Activated CD4-positive, alpha-beta T cell treated with anti-CD3 and anti-CD28 coated beads, Interleukin-2, amount 50 U/mL, for 24 hours (primary cell): Measurements from ENCODE around the gene BTBD9.

Experiments
- DNase-seq, 2 donors: peaks; one replicate each; pipeline ENCODE4 v3.0.0-alpha.2; 2020; ENCODE audit warnings: low read depth in 1 of 2, low spot score in 1 of 2

BTBD9 gene

GRCh38 chr6:38183856-38184584 is 455.7 kb downstream of the BTBD9 start:
- DNase-seq = no peak

DNA sequence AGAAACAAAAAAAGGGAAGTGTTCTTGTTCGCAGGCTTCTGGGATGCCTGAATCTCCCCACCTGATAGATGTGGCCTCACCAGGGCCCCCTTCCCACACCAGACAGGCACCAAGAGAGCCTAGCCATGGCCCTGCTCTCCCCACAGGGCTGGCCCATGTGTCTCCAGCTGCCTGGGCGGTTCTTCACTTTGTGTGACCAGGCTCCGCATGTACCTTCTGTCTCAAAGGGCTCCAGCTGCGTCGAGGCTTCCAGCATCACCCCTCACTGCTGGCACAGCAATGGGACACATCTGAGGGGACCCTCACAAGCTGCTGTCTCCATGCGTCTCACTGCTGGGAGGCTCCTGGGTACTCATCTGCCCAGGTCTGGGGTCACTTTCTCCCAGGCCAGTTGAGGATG is 457.3 kb downstream of the BTBD9 start:
- no peak for DNase-seq

GRCh38 chr6:38180586-38180985 is 459.1 kb downstream of the BTBD9 start:
- no peak for DNase-seq

DNA sequence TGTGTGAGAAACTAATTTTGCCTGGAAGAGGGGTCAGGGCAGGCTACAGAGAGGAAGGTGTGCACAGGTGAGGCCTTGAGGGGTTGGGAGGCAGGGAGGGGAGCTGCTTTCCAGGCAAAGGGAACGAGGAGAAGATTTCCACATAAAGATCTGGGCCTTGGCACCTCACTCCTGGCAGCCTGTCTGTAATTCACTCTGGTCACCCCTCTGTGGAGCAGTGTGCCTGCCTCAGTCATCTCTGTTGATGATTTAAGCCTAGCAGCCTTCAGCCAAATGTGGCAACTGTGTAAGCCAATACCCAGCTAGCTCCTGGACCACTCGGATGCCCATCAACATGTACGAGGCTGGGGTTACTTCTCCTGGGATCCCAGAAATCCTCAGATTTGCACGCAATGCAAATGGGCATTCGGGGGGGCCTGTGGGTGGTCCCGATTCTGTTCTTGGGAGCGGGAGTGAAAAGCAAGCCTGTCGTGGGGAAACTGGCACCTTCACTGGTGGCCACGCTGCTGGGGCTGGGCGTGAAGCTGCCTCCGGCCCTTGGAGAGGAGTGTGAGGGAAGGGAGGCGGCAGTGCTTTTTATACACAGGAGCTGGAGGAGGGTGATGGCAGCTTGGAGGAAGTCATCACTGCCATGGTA is 459.8 kb downstream of the BTBD9 start:
- DNase-seq = no peak

DNA sequence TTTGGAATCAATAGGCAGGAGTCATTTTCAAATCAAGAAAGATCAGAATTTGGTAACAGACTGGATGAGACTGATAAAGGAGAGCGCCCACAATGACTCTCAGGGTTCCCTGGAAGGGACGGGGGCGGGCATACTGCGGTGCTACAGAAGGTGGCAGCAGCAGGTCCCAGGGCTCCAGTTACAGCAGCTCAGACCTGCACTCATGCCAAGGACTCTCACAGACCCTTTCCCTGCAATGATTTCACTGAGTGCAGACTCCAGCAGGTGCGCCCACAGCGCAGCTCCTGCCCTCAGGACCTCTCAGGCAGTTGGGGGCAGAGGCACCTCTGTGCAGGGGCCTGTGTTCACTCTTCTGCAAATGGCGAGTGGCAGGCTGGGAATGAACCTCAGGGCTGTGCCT is 460.4 kb downstream of the BTBD9 start:
- no peak for DNase-seq

DNA sequence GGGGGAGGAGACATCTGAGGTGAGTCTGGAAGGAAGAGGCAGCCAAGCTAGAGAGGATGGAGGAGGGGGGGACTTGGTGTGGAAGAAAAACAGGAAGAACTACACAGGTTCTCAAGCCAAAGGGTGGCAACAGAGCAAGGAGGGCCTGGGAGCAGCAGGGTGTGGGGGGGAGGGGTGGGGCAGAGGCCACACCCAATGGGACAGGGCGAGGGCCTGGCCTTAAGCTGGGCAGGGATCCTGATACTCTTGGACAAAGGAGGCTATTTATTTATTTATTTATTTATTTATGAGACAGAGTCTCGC is 461.2 kb downstream of the BTBD9 start:
- DNase-seq = no peak

GRCh38 chr6:38177882-38178583 is 461.7 kb downstream of the BTBD9 start:
- no peak for DNase-seq

DNA sequence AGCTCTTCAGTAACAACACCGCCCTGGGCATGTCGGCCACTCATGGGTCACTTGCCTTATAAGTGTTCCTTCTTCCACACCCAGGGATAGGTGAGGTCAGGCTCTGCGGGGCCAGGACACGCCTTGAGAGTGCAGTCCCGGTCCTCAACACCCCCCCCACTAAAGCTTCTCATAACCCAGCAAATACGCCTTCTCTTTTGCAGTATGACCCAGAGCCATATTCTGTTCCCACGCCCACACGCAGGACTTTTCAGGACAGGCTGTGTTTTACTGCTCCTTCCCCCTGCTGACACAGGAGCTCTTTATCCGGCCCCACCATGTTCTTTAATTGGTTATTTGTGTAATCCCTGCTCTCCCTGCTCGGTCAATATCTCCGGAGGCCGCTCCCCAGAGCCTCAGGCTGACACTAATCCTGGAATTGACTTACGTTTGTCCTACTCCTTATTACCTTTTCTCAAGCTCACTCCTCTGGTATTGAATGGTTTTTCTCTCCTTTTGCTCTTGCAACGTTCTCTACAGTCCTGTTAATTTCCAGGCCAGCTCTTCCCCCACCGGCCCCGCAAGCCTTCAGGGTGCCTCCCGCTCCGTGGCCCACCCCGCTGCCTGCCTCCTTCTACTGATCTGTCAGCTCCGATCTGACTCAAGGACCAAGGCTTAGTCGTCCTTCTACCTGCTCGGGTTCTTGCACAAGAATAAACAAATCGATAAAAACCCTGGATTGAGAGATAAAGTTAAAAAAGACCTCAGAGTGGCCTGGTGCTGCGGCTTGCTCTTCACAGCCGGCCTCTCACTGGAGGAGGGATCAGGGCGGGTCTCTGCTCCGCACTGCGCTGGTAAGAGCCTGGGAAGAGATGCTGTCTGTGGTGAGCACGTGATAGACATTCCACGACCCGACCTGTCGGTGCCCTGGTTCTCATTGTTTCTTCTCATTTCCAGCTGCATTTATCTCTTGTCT is 462.7 kb downstream of the BTBD9 start:
- DNase-seq = no peak

DNA sequence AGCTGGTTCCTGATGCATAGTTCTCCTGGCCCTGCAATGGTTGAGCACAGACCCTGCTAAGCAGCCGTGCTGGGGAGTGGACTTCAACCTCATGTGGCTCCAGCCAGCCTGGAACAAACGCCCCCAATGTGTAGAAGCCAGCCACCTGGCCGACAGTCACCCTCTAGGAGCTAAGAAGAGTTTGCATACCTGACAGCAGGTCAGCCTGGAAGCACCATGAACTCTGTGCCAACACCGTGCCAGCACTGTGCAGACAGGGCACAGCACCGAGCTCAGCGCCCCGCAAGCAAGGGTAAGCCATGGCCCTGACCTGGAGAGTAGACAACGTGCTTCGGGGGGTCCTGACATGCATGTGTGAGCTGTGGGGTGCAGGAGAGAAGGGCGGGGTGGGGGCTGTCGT is 463.9 kb downstream of the BTBD9 start:
- no peak for DNase-seq

GRCh38 chr6:38174806-38175495 is 464.8 kb downstream of the BTBD9 start:
- no peak for DNase-seq

GRCh38 chr6:38174315-38174714 is 465.4 kb downstream of the BTBD9 start:
- no peak for DNase-seq

DNA sequence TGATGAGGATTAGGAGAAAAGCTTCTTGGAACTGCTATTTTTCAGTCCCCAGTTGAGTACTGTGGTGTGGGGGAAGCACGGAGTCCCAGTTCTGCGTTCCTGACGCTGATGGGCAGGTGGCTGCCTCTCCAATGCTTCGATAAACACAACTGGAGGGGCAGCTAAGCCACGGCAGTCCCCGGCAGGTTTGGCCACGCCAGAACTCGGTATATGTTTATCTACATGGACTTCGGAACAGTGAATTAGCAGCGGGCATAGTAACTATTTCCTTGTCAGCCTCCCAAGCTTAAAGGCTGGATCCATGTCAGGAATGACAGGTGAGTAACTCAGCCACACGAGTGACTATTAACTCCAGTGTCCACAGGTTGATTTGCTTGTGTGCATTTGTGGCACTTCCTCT is 465.8 kb downstream of the BTBD9 start:
- DNase-seq = no peak

DNA sequence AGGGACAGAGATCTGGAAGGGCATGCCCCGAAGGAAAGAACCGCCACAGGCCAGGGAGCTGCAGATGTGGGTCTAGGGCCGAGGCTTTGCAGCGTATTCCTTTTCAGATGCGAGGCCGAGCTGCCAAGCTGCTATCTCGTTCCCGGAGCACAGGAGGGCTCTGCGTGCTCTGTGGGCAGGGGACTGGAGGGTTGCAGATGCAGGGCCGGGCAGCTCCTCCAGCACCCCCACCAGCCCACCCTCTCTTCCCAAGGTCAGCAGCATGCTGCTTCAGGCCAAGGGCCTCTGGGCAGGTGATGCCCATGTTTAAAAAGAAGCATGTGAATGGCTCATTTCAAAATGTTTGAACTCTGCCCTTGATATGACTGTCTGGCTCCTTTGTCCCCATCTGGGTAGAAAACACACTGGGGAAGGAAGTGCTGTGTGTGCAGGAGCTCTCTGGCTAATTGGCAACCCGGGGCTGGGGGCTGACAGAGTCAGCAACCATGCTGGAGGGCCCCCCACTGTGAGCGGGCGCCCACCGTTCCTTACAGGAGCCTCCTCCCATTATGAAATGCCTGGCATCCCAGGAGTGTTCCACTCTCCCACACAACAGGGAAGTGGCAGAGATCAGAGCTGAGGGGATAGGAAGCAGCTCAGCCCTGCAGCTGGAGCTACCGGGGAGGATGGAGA is 466.9 kb downstream of the BTBD9 start:
- DNase-seq = no peak

DNA sequence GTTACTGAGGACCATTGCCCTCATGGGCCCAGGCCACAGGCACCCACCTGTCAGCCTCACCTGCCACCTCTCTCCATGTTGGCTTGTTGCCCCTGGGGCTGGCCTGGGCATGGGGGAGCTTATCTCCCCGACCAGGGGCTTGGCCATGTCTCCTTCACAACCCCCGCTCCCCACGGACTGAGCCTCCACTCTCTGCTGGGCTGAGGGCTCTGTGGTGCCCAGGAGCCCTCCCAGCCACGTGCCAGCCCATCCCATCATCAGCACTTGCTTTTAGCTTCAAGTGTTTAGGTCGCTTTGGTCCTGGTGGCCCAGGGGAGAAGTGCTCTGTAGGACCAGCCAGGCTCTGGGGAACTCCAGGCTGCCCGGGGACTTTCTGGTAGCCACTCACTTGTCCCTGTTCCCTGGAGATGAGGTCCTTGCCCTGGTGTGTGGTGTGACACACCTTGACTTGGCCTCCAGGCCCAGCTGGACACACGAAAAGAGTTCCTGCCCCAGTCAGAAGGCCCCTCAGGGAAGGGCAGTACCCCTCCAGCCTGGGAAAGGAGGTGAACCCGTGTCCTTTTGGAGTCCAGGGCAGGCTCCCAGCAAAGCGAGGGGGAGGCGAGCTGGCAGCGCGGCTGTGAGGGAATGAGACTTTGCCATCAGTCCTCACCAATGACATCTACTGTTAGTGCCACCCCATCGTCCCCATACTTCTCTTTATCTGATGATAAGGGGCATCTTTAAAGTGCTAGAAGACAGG is 467.6 kb downstream of the BTBD9 start:
- DNase-seq = no peak

DNA sequence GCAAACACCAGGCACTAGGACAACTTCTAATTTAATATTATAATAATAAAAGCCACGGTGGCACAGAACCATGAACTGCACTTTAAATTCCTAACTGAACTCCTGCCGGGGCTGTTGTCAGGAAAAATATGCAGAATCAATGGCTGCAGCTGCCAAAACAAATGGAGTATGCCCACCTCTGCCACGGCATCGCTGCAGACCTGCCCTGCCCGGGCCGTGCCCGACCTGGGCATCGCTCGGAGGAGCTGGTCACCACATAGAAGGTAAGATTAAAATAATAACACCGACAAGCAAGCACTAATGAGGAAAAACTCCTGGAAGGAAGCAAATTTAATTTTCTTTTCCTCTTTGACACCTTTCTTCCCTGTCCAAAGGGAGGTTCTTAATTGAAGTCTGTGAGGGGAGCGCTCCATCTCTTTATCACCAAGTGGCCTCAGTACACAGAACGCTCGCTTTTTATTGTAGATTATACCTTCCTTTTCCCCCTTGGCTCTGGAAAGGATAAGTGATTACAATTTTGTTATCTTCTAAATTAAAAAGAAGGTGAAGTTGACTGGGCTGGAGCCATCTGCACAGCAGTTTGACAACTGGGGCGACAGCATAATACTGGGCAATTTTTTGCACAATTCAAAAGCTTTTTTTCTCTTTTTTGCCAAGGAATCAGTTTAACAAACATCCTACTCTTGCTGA is 468.9 kb downstream of the BTBD9 start:
- no peak for DNase-seq

DNA sequence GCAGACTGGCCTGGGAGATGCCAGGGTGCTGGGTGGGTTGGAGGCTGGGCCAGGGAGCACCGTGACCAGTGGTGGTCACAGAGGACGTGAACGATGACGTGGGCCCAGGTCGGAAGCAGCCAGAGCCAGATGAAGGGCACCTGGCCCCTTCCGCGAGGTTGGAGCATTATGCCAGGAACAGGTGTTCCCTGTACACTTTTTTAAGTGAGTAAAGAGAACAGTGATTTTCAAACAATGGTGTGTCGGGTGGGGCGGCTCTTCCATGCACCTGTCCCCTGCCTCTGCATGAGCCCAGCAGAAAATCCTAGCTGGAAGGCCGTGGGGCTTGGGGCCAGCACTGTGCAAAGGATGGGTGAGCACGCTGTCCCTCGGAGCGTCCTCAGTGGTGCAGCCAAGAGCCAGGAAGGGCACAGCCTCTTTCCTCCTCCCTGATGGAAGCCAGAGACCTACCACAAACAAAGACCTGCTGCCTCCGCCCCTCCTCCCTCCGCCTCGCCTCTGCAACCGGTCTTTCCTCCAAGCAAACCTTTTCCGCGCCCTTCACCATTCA is 469.7 kb downstream of the BTBD9 start:
- no peak for DNase-seq

DNA sequence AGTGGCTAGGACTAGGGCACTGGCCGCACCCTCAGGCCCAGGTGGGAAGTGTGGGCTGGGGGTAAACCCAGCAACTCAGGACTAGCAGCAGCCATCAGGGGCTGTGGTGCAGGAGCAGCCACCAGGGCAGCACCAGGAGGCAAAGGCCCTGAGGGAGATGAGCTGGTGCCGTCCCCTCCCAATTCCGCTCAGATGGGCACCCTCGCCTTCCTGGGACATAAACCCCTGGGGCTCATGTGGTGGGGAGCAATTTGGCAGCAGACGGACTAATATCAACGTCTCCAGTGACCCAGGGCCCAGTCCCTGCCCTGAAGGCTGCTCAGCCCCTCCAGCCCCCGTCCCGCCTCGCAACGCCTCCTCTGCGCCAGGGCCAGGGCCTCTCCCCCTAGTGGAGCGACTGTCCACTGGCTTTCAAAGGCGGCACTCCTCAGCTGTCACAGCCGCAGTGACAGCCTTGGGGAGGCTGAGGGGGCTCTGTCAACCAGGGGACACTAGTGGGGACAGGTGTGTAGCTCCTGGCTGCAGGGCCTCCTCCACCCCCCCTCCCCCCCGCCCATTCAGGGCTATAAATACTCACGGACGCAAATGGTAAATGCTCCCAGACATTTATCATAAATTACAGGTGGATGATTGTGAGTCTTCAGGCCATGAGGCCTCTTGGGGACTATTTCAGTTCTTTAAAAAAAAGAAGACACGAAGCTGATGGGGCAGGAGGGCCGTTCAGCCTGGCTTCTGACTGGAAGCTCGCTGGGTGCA is 470.3 kb downstream of the BTBD9 start:
- no peak for DNase-seq

- DNase-seq = no peak
Observed at GRCh38 chr6:38168699-38169098, 471.0 kb downstream of the BTBD9 start.
